Esophagus (tissue), 2 donors: ENCODE results near the gene EPHA5. TPM values are rescaled to one million over a fixed set of nuclear protein-coding genes. Genes with fewer than 3 reads are reported as not detected.

ENCODE experiments used
- H3K27ac ChIP-seq, 2 donors: one replicate each; pipeline ENCODE4 v1.5.1; 2013; ENCODE audit warnings: low read depth in 2 of 2, mild to moderate bottlenecking in 2 of 2, inconsistent platforms in 1 of 2, low read length in 1 of 2, moderate library complexity in 1 of 2
- H3K27me3 ChIP-seq, 2 donors: one replicate each; pipeline ENCODE4 v1.6.1; 2013; ENCODE audit warnings: low read length in 2 of 2, control low read depth in 1 of 2, mild to moderate bottlenecking in 1 of 2; ENCODE audit not compliant: insufficient read depth in 2 of 2, control insufficient read depth in 1 of 2
- H3K36me3 ChIP-seq, 2 donors: one replicate each; pipeline ENCODE4 v1.6.1; 2013; ENCODE audit warnings: low read length in 1 of 2; ENCODE audit not compliant: control insufficient read depth in 2 of 2, insufficient read depth in 2 of 2
- H3K4me1 ChIP-seq, 2 donors: one replicate each; pipeline ENCODE4 v1.6.1; 2013; ENCODE audit warnings: low read length in 1 of 2; ENCODE audit not compliant: control insufficient read depth in 2 of 2, insufficient read depth in 2 of 2
- H3K4me3 ChIP-seq, 2 donors: one replicate each; pipeline ENCODE4 v1.5.1; 2013; ENCODE audit warnings: low read length in 2 of 2, mild to moderate bottlenecking in 2 of 2, low read depth in 1 of 2, moderate library complexity in 1 of 2
- H3K9me3 ChIP-seq, 2 donors: one replicate each; pipeline ENCODE4 v1.6.1; 2013; ENCODE audit warnings: mild to moderate bottlenecking in 2 of 2, low read depth in 1 of 2, low read length in 1 of 2, moderate library complexity in 1 of 2; ENCODE audit not compliant: control insufficient read depth in 2 of 2, insufficient read depth in 1 of 2
- WGBS, 2 donors: extraction: QIAGEN DNeasy Blood & Tissue Kit; methylation state at CpG; one replicate each; pipeline ENCODE4 v1.1.7; 2013; 5-methylcytosine and 5-hydroxymethylcytosine counted together
- polyA plus RNA-seq, 2 donors: library from polyadenylated mRNA; stranded (reverse); fragments of 200-250 nt; gene quantifications; one replicate each; pipeline ENCODE4 v1.2.3, GENCODE V29; 2013
- donor health status: healthy with polysubstance abuse.
- donor health status: Bipolar disorder and iron deficiency.

The EPHA5 gene
- polyA plus RNA-seq, 2 donors, result under 0.01 TPM

GRCh38 chr4:65367306-65367705 is 303.0 kb downstream of the EPHA5 start:
- 78 to 90% methylated on average over 1 of the region's 1 CpG for WGBS, 2 donors
- H3K27me3 ChIP-seq, result no peaks in the 10 kb centered on the region

GRCh38 chr4:65358914-65359313 is 311.4 kb downstream of the EPHA5 start:
- Histone ChIP-seq H3K27me3 (no peaks in the 10 kb centered on the region), H3K27ac (no peak overlapping the region), H3K9me3 (no peaks in the 10 kb centered on the region), H3K4me3 (no peak overlapping the region), H3K36me3 (no peaks in the 10 kb centered on the region), H3K4me1 (no peaks in the 10 kb centered on the region)
- WGBS, 2 donors, result 89 to 91% methylated on average over 2 of the region's 2 CpGs

More at GRCh38 chr4:65367306-65367705, 303.0 kb downstream of the EPHA5 start:
- H3K36me3 ChIP-seq, result no peaks in the 10 kb centered on the region
- no peak overlapping the region for H3K4me3 ChIP-seq
- no peaks in the 10 kb centered on the region for H3K9me3 ChIP-seq
- no peak overlapping the region for H3K27ac ChIP-seq
- no peaks in the 10 kb centered on the region for H3K4me1 ChIP-seq

- Histone ChIP-seq H3K9me3 (no peaks in the 10 kb centered on the region), H3K27me3 (no peaks in the 10 kb centered on the region), H3K4me1 (no peaks in the 10 kb centered on the region), H3K36me3 (no peaks in the 10 kb centered on the region), H3K27ac (no peak overlapping the region), H3K4me3 (no peak overlapping the region)
- WGBS, 2 donors, result 90 to 92% methylated on average over 1 of the region's 1 CpG
These were observed 317.2 kb downstream of the EPHA5 start for GRCh38 chr4:65353098-65353497.

GRCh38 chr4:65344278-65344825 is 325.9 kb downstream of the EPHA5 start:
- Histone ChIP-seq H3K27ac (no peak overlapping the region), H3K36me3 (no peaks in the 10 kb centered on the region), H3K9me3 (no peaks in the 10 kb centered on the region), H3K4me1 (no peaks in the 10 kb centered on the region), H3K4me3 (no peak overlapping the region), H3K27me3 (no peaks in the 10 kb centered on the region)
- WGBS, 2 donors, result 40 to 45% methylated on average over 4 of the region's 4 CpGs

- WGBS, 2 donors, result 68 to 86% methylated on average over 1 of the region's 1 CpG
- Histone ChIP-seq H3K27me3 (no peaks in the 10 kb centered on the region), H3K4me1 (no peaks in the 10 kb centered on the region), H3K4me3 (no peak overlapping the region), H3K27ac (no peak overlapping the region), H3K36me3 (no peaks in the 10 kb centered on the region), H3K9me3 (no peaks in the 10 kb centered on the region)
These were observed 326.9 kb downstream of the EPHA5 start for GRCh38 chr4:65343342-65343741.

- Histone ChIP-seq H3K4me3 (no peak overlapping the region), H3K27ac (no peak overlapping the region), H3K4me1 (no peaks in the 10 kb centered on the region), H3K9me3 (no peaks in the 10 kb centered on the region), H3K27me3 (no peaks in the 10 kb centered on the region), H3K36me3 (no peaks in the 10 kb centered on the region)
These were observed 328.7 kb downstream of the EPHA5 start for GRCh38 chr4:65341557-65341956.

GRCh38 chr4:65340382-65341109 is 329.7 kb downstream of the EPHA5 start:
- H3K36me3 ChIP-seq, result no peaks in the 10 kb centered on the region
- H3K27ac ChIP-seq, result no peak overlapping the region
- no peaks in the 10 kb centered on the region for H3K27me3 ChIP-seq
- 79 to 82% methylated on average over 4 of the region's 4 CpGs for WGBS, 2 donors
- no peaks in the 10 kb centered on the region for H3K9me3 ChIP-seq
- H3K4me3 ChIP-seq, result no peak overlapping the region
- no peaks in the 10 kb centered on the region for H3K4me1 ChIP-seq

- Histone ChIP-seq H3K27me3 (no peaks in the 10 kb centered on the region), H3K4me1 (no peaks in the 10 kb centered on the region), H3K27ac (no peak overlapping the region), H3K36me3 (no peaks in the 10 kb centered on the region), H3K9me3 (no peaks in the 10 kb centered on the region), H3K4me3 (no peak overlapping the region)
- 74 to 92% methylated on average over 1 of the region's 1 CpG for WGBS, 2 donors
These were observed 332.9 kb downstream of the EPHA5 start for GRCh38 chr4:65337371-65337770.

- no peak overlapping the region for H3K4me3 ChIP-seq
- H3K27ac ChIP-seq, result no peak overlapping the region
- 67% methylated on average over 1 of the region's 1 CpG for WGBS, 2 donors
- H3K36me3 ChIP-seq, result no peaks in the 10 kb centered on the region
- H3K9me3 ChIP-seq, result no peaks in the 10 kb centered on the region
- no peaks in the 10 kb centered on the region for H3K4me1 ChIP-seq
- H3K27me3 ChIP-seq, result no peaks in the 10 kb centered on the region
These were observed 333.8 kb downstream of the EPHA5 start for GRCh38 chr4:65336465-65336864.

GRCh38 chr4:65316534-65316933 is 353.8 kb downstream of the EPHA5 start:
- Histone ChIP-seq H3K9me3 (no peaks in the 10 kb centered on the region), H3K27me3 (no peaks in the 10 kb centered on the region), H3K27ac (no peak overlapping the region), H3K36me3 (no peaks in the 10 kb centered on the region), H3K4me1 (no peaks in the 10 kb centered on the region), H3K4me3 (no peak overlapping the region)
- 63 to 81% methylated on average over 4 of the region's 4 CpGs for WGBS, 2 donors
